Endothelial cell (in vitro differentiated cells): ENCODE results near the gene MRPL17. TPM values are rescaled to one million over a fixed set of nuclear protein-coding genes. Genes with fewer than 3 reads are reported as not detected.

Source experiments
- DNase-seq: peaks from one replicate; pipeline ENCODE4 v3.0.0; 2021; ENCODE audit warnings: low spot score
- H3K27ac Mint-ChIP-seq: one replicate; pipeline ENCODE4 v1.8.0; 2021; ENCODE audit warnings: mixed read lengths, inconsistent platforms; ENCODE audit not compliant: unreplicated experiment
- H3K27me3 Mint-ChIP-seq: one replicate; pipeline ENCODE4 v1.8.0; 2021; ENCODE audit warnings: mild to moderate bottlenecking, moderate library complexity, mixed read lengths, inconsistent platforms; ENCODE audit not compliant: unreplicated experiment
- H3K36me3 Mint-ChIP-seq: one replicate; pipeline ENCODE4 v1.8.0; 2021; ENCODE audit warnings: mild to moderate bottlenecking, low read depth, mixed read lengths, inconsistent platforms; ENCODE audit not compliant: unreplicated experiment
- H3K4me1 Mint-ChIP-seq: one replicate; pipeline ENCODE4 v1.8.0; 2021; ENCODE audit warnings: mild to moderate bottlenecking, mixed read lengths, inconsistent platforms; ENCODE audit not compliant: unreplicated experiment
- H3K4me3 Mint-ChIP-seq: one replicate; pipeline ENCODE4 v1.8.0; 2021; ENCODE audit warnings: mild to moderate bottlenecking, mixed read lengths, inconsistent platforms; ENCODE audit not compliant: unreplicated experiment
- H3K9me3 Mint-ChIP-seq: one replicate; pipeline ENCODE4 v1.8.0; 2021; ENCODE audit warnings: mixed read lengths, inconsistent platforms; ENCODE audit not compliant: unreplicated experiment
- CTCF ChIP-seq: fragments of 200-600 bp; sonication (generic); IDR thresholded peaks from one replicate; pipeline ENCODE4 v1.5.0; 2021; ENCODE audit warnings: antibody characterized with exemption; ENCODE audit not compliant: unreplicated experiment
- total RNA-seq: library from RNA; stranded (reverse); fragmentation: NEBNext Ultra II Directional; extraction: Animal tissue kit (Norgen Biotek cat#: 25700); gene quantifications from one replicate; pipeline ENCODE4 v1.2.1, GENCODE V29; 2021; ENCODE audit not compliant: unreplicated experiment

MRPL17 gene
- total RNA-seq, 1 donor from 2014 or later: 44.8 TPM

- Mint-ChIP-seq H3K27ac (no peak overlapping the region), H3K4me1 (peaks cover 3% of the 10 kb centered on the region), H3K36me3 (peaks cover 36% of the 10 kb centered on the region), H3K4me3 (peak overlapping the region; percentile 51), H3K27me3 (peaks cover 13% of the 10 kb centered on the region), H3K9me3 (no peaks in the 10 kb centered on the region)
- no peak for TF ChIP-seq CTCF
- DNase-seq: no peak
These were observed 49.4 kb downstream of the MRPL17 start for GRCh38 chr11:6633422-6634408.

- Mint-ChIP-seq H3K27ac (no peak overlapping the region), H3K9me3 (no peaks in the 10 kb centered on the region), H3K36me3 (peaks cover 46% of the 10 kb centered on the region), H3K4me1 (peaks cover 3% of the 10 kb centered on the region), H3K27me3 (peaks cover 15% of the 10 kb centered on the region), H3K4me3 (peak overlapping the region; percentile 79)
- DNase-seq: no peak
- no peak for TF ChIP-seq CTCF
These were observed 50.7 kb downstream of the MRPL17 start for GRCh38 chr11:6632116-6633073.

GRCh38 chr11:6631361-6631890 is 51.7 kb downstream of the MRPL17 start:
- Mint-ChIP-seq H3K27ac (no peak overlapping the region), H3K9me3 (no peaks in the 10 kb centered on the region), H3K4me1 (peaks cover 5% of the 10 kb centered on the region), H3K36me3 (peaks cover 54% of the 10 kb centered on the region), H3K4me3 (peak overlapping the region; percentile 79), H3K27me3 (peaks cover 15% of the 10 kb centered on the region)
- TF ChIP-seq CTCF: no peak
- DNase-seq: no peak

GRCh38 chr11:6630632-6631291 is 52.4 kb downstream of the MRPL17 start:
- H3K27me3 Mint-ChIP-seq: peaks cover 15% of the 10 kb centered on the region
- no peak for TF ChIP-seq CTCF
- no peaks in the 10 kb centered on the region for H3K9me3 Mint-ChIP-seq
- peaks cover 7% of the 10 kb centered on the region for H3K4me1 Mint-ChIP-seq
- H3K27ac Mint-ChIP-seq: no peak overlapping the region
- peaks cover 56% of the 10 kb centered on the region for H3K36me3 Mint-ChIP-seq
- no peak for DNase-seq
- H3K4me3 Mint-ChIP-seq: peak overlapping the region; percentile 47

Other genes starting within 250 kb of the MRPL17 start
- 1.4 TPM for gene HPX, start 242.4 kb downstream of the MRPL17 start, total RNA-seq
- gene TRIM3, start 209.4 kb downstream of the MRPL17 start, total RNA-seq: 26.0 TPM
- 46.7 TPM for gene ARFIP2, start 202.0 kb downstream of the MRPL17 start, total RNA-seq
- 42.2 TPM for gene TIMM10B, start 201.8 kb downstream of the MRPL17 start, total RNA-seq
- 8.5 TPM for gene DNHD1, start 186.1 kb downstream of the MRPL17 start, total RNA-seq
- gene RRP8, start 79.7 kb downstream of the MRPL17 start, total RNA-seq: 14.6 TPM
- gene ILK, start 79.6 kb downstream of the MRPL17 start, total RNA-seq: 183 TPM
- 62.2 TPM for gene TAF10, start 71.1 kb downstream of the MRPL17 start, total RNA-seq
- gene TPP1, start 63.9 kb downstream of the MRPL17 start, total RNA-seq: 52.9 TPM
- 156 TPM for gene DCHS1, start 27.5 kb downstream of the MRPL17 start, total RNA-seq
- gene OR2AG2, start 88.6 kb upstream of the MRPL17 start, total RNA-seq: 0.26 TPM
- gene OR2AG1, start 99.7 kb upstream of the MRPL17 start, total RNA-seq: not detected
- 0.51 TPM for gene OR6A2, start 116.3 kb upstream of the MRPL17 start, total RNA-seq
- gene OR10A5, start 162.3 kb upstream of the MRPL17 start, total RNA-seq: not detected
- gene OR10A2, start 179.7 kb upstream of the MRPL17 start, total RNA-seq: not detected
- not detected for gene OR10A4, start 193.3 kb upstream of the MRPL17 start, total RNA-seq
- 0.64 TPM for gene OR2D2, start 209.2 kb upstream of the MRPL17 start, total RNA-seq
- gene OR2D3, start 237.7 kb upstream of the MRPL17 start, total RNA-seq: not detected
- 7.0 TPM for gene ZNF215, start 243.1 kb upstream of the MRPL17 start, total RNA-seq